Nucleus accumbens (tissue), 56 donors: ENCODE data around the gene BEND2.
"Not testable (repeated sequence)": the region's sequence is repeated elsewhere in the genome, so short reads cannot be mapped to it uniquely, and the experiment has no call there.

Experiments
- DNase-seq, 56 donors: peaks; one replicate each; lab custom pipeline; 2025; lab: John Stamatoyannopoulos, UW

Gene BEND2

DNA sequence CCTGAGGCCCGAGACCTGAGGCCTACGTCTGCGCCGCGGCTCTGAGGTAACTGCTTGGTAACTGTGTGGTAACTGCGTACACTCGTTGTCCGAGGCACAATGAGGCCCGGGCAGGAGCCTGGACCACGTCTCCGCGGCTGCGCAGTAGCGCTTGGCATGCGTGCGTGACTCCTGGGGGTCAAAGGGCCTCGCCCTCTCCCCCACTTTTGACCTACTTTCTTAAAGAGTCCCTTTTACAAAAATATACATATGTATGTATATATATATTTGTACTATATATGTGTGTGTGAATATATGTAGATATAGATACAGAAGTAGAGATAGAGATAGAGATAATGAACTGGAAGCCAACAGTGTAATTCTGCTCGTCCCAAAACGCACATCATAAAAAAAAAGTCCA lies at the start of gene BEND2:
TSS of gene BEND2 (minus strand) at position 101 of the 400 bp plus-strand sequence. CDS start 136 bp downstream, outside the sequence.
- no peak for DNase-seq

- DNase-seq: no peak
Measured at GRCh38 chrX:18255059-18255458, 34.4 kb upstream of the BEND2 start.

DNA sequence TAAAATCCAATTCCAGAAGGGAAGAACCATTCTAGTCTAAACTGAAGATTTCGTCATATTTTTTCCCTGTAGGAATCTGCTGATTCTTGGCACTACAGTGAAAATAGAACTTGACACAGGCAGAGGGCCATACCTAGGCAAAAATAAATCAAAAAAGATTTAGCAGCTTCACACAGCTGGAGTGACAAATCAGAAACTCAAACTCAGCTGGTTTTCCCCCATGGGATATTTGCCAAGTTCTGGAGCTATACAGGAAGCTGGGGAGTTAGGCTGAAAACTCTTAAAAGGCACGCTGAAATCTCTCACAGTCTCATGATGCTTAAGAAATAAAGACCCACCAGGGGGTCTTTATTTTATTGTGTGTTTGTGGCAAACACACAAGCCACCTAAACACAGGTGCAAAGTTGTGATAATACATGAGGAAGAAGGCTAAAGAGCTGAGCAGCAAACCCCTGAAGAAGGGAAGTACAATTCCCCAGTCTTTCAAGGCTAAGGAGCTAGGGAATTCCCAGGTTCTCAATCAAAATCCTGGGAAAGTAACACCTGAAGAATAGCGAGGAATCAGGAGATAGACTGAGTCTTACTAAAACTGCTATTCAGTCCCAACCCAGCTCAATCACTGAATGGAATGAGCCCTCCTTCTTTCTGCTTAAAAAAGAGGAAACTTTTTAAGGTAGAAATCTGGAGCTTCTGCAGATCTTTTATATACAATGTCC lies 32.1 kb upstream of the BEND2 start:
- no peak for DNase-seq

DNA sequence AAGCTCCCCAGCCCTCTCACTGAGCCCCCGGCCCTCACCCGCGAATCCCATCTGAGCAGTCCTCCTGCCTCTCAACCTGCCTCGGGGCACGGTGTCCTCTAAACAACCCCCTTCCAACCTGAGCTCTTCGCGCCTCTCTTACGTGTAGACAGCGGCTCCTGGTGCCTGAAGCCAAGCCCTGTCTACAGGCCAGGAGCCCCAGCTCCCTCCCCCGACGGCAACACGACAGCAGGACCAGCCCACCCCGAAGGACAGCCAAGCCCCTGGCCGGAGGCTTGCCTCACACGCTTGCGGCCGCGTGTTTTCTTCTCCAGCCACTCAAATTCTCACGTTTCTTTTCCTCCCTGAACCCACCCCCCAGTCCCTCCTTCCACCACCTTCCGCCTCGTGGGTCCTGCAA lies 9.0 kb upstream of the BEND2 start:
- not testable (repeated sequence) for DNase-seq

DNA sequence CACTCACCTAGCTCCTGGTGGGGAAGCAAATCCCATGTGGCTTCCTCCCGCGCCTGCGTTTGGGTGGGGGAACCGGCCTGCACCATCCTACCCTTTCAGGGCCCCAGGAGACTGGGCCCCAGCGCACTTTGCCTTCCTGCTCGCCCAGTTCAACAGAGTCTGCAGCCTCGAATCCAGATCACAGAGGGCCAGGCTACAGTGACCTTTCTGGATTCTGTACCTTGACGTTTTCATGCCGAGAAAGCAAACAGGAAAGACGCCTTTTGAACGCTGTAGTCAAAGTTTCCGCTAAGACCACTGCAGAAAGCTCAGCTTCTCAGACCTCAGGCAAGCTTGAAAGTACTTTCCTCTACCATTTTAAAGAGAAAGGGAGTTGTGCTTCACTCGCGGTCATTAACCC lies 7.4 kb upstream of the BEND2 start:
- no peak for DNase-seq

GRCh38 chrX:18227458-18227857 lies 6.8 kb upstream of the BEND2 start:
- no peak for DNase-seq

DNA sequence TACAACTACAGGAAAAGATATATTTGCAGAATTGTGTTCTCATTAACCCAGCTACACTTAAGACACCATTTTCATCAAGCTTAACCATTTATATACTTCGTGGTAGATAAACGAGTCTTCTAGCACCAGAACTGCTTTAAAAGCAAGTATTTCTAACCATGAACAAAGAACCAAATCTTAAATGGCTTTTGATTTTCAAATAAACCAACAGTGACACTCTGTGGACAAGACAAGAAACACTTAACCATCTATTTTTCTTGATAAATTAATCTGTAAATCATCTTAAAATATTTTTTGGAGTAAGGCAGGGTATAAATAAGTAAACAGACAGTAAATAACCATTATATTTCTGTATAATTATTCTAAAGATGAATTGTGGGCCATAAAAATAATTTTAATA lies 10.2 kb downstream of the BEND2 start:
- no peak for DNase-seq

DNA sequence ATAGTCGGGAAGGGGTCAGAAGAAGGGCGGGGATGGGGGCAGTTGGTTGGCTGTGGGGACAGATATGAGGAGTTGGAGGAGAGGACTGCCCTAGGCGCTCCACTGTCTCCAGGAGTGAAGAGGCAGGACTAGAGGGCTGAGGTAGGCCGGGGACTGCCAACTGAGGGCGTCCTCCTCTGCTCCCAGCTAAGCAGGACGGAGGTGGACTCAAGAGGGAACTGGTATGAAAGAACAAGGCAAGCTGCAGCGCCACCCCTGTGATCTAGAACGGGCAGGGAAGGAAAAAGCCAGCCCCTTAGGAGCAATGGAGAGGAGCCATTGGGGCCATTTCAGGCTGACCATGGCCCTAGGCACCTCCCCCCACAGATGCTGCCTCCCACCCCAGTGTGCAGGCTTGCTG lies 14.0 kb downstream of the BEND2 start:
- DNase-seq: no peak

- DNase-seq: no peak
Measured at GRCh38 chrX:18203631-18204030, 17.1 kb downstream of the BEND2 start.

GRCh38 chrX:18194688-18195087 lies 26.0 kb downstream of the BEND2 start:
- no peak for DNase-seq

- DNase-seq: no peak
Measured at GRCh38 chrX:18179446-18179845, 41.2 kb downstream of the BEND2 start.

- no peak for DNase-seq
Measured at GRCh38 chrX:18174971-18175370, 45.7 kb downstream of the BEND2 start.

DNA sequence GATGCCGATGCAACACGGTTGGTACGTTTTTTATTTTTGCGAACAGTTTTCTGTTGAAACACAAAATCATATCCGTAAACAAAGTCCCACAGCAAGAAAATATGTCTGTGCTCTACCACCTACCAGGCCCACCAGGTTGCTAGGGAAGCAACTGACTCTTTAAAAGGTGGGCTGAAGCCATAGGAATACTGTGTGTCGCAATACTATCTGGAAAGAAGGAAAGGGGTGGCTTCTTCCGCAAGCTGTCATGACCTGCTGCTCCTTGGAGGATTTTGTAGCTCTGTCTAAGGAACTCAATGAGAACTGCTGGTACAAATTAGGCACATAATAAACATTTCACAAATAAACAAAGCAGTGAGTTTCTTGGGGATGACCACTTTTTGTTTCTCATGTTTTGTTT lies 46.5 kb downstream of the BEND2 start:
- no peak for DNase-seq

DNA sequence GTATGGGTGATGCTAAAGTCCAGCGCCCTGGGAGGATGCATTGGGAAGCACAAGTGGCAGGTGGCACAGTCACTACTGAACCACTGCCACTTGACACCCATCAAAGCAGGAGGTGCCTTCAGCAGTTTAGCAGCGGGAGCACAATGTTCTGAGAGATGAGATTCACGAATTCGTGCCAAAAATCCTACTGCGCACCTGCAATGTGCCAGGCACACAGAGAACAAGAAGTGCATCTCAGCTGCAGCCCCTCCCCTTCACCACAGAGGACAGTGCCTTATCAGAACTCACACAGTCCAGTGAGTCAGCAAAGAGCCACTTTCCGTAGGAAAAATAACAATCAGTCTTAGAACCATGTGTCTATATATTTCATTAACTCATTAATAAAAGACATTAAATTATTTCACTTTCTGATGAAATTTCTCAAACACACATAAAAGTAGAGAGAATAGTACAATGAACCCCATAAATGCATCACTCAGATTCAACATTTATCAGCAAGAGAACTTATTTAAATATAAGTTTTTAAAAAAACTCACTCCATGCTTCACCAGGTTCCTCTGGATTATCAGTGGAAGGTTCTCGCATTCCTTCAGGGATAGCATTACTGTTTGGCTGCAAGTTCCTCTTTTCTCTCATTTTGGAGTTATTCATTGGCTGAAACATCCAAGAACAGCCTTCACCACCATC lies 47.0 kb downstream of the BEND2 start:
- no peak for DNase-seq

- no peak for DNase-seq
Measured at GRCh38 chrX:18172970-18173369, 47.7 kb downstream of the BEND2 start.

DNA sequence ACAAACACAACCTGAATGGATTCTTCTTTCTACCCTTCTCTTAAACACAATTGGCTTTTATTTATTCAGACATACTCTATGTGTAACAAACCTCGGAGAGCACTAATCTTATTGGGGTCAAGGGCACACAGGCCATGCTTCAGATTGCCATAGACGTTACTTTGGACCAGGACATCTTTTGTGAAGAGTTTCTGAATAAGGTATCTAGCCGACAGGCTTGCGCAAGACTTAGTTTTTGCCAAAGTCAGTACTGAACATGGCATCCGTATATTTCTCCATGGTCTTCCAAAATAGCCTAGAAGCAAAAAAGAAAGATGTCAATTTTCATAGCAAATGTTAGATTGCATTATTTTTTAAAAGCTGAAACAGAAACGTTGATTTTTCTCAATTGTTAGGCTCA lies 49.8 kb downstream of the BEND2 start:
- no peak for DNase-seq

GRCh38 chrX:18166068-18166467 lies 54.6 kb downstream of the BEND2 start:
- DNase-seq: no peak

DNA sequence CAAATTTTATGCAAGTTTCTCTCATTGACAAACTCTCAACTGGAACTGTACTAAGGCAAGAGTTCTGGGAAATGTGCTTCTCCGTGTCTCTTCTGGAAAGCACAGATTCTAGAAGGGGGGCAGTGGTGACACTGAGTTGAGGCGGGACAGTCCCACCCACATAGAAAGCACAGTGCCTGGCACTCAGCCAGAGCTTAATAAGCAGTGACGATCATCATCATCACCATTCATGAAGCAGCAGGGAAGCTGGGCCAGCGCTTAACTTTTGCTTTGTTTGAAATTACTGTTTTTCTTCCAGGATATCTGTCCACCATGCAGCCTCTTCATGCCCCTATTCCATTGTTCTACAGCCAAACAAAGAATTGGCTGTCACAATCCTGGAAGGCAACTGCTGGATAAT lies 60.3 kb downstream of the BEND2 start:
- peak in 4 of 56 donors; percentile 0 to 19 (median 0) for DNase-seq

GRCh38 chrX:18158963-18159362 lies 61.7 kb downstream of the BEND2 start:
- no peak for DNase-seq

- DNase-seq: no peak
Measured at GRCh38 chrX:18151649-18152048, 69.0 kb downstream of the BEND2 start.

DNA sequence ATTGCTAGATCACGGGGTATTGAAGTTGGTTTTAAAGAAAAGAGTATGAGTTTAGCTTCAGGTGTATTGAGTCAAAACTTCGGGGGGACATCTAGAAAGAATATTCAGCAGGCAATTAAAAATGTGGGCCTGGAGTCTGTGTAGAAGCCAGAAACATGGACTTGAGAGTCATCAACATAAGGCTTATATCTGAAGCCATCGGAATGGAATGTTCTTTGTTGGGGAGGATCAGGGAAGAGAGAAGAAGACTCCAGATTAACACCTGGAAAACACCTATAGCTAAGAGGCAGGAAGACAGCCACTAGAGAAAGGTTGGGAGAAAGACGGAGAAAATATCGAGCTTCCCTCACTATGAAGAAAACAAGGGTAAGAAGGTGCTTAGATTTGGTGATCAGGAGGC lies 69.5 kb downstream of the BEND2 start:
- DNase-seq: no peak

DNA sequence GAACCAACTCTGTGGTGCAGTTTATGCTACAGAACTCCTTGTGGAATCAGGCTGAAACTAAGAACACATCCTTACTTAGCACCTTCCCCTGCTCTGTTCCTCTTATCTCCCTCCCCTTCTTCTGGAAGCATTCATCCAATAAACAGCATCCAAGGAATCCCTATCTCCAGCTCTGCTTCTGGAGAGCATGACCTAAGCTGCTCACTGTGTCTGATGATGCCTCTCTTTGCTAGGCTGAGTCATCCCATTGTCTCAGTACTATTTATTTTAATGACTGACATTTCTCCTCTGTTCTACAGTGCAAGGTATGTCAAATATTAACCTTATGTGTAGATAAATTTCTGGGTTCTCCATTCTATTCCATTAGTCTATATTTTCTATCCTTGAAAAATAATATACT lies 71.2 kb downstream of the BEND2 start:
- peak in 1 of 56 donors; percentile 0 for DNase-seq
